ENCODE data around the gene UTP3.

UTP3 gene

DNA sequence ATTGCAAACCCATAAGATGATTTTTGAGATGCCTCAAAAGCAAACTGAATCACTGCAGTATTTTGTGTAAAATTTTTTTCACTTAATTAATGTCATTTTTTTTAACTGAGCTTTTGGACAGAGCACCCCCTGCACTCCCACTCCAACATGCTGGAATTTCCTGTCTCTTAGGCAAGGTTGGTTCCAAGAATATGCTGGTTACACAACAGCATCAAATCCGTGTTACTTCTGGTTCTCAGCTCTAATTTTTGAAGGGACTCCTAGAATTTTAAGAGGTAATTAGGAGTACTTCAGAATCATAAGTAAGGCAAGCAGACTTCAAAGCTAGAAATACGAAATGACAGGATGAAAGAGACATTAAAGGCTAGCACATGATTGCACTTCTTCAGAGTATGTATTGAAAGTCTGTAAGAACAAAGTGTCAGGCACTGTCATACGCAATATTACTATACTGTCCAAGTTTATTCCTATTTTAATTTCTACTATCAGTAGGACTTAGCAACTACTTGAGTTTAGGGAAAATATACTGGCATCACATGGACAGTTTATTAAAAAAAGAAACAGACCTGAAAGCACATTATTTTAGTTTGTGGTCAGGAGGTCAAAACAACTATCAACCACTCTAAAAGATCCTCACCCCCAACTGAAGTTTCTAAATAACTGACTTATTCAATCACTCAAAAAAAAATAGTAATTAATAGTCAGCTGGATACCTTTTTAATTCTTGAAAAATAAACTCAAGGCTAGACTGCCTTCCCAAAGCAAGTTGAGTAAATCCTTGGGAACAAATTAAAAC, 20.4 kb upstream of the UTP3 start:
- no peak overlapping the region for H4K5ac ChIP-seq (ENCODE audit: low read length)
- no peak overlapping the region for H4K8ac ChIP-seq (ENCODE audit: low read depth, low read length)
- no peaks in the 10 kb centered on the region for H3K36me3 ChIP-seq (ENCODE audit: control insufficient read depth, insufficient read depth, low read length)
- no peak overlapping the region for H2BK120ac ChIP-seq (ENCODE audit: low read depth, low read length)
- no peak overlapping the region for H3K27ac ChIP-seq (ENCODE audit: low read depth, low read length)
- H3K4me3 ChIP-seq (ENCODE audit: low read length): no peak overlapping the region
- no peak overlapping the region for H2BK5ac ChIP-seq (ENCODE audit: low read length)
- H3K18ac ChIP-seq (ENCODE audit: low read length): no peak overlapping the region
- H3K4me1 ChIP-seq (ENCODE audit: control insufficient read depth, low read depth, low read length): no peaks in the 10 kb centered on the region
- no CpG with 5 or more reads among the region's 3 CpGs for WGBS (ENCODE audit: extremely low coverage, insufficient coverage, low lambda C conversion rate)
- H3K27me3 ChIP-seq (ENCODE audit: insufficient read depth, low read length, poor library complexity): no peaks in the 10 kb centered on the region
- no peak overlapping the region for H3K4ac ChIP-seq (ENCODE audit: low read depth, low read length)
- no peaks in the 10 kb centered on the region for H3K79me1 ChIP-seq (ENCODE audit: low read length)
- no peak overlapping the region for H2BK15ac ChIP-seq (replicated peaks; ENCODE audit: low read depth)
- H3K4me2 ChIP-seq (ENCODE audit: low read length): no peak overlapping the region
- no peak for DNase-seq
- no peaks in the 10 kb centered on the region for H3K79me2 ChIP-seq (ENCODE audit: control insufficient read depth, insufficient read depth, low read length)
- H3K23ac ChIP-seq (ENCODE audit: low read length): no peak overlapping the region
- no peak overlapping the region for H3K9ac ChIP-seq (ENCODE audit: low read length)
- no peak overlapping the region for H2AK5ac ChIP-seq (ENCODE audit: low read length)
- no peak overlapping the region for H3K56ac ChIP-seq (ENCODE audit: low read length)

DNA sequence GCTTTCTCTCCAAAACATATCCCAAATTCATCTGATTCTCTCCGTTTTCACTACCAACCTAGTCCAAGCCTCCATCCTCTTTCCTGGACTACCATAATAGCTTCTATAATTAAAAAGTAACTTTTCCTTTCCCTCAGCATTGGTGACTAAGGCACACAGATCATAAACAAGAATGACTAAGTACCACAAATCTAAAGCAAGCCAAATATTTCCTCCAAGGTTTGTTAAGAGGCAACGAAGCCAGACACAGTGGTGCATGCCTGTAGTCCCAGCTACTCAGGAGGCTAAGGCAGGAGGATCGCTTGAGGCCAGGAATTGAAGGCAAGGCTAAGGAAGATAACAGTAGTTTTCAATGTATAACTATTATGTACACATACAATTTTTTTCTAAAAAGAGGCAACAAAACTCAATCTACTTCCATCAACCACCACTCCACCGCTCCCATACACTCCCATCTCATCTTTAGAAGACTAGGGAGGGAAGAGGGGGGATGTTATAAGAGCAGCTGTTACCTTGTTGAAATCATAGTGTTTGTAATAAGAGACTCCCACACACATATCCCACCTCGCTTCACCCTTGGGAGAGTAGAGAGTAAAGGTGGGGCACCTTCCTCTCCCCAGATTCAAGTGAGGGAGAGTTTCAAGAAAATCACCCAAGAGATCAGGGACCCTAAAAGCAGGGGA, 17.9 kb upstream of the UTP3 start:
- DNase-seq: no peak
- Histone ChIP-seq H3K79me1 (ENCODE audit: low read length) (no peaks in the 10 kb centered on the region), H3K56ac (ENCODE audit: low read length) (no peak overlapping the region), H3K4me1 (ENCODE audit: control insufficient read depth, low read depth, low read length) (no peaks in the 10 kb centered on the region), H3K4me3 (ENCODE audit: low read length) (no peak overlapping the region), H3K4ac (ENCODE audit: low read depth, low read length) (no peak overlapping the region), H2BK120ac (ENCODE audit: low read depth, low read length) (no peak overlapping the region), H3K23ac (ENCODE audit: low read length) (no peak overlapping the region), H3K27ac (ENCODE audit: low read depth, low read length) (no peak overlapping the region), H3K27me3 (ENCODE audit: insufficient read depth, low read length, poor library complexity) (no peaks in the 10 kb centered on the region), H2BK5ac (ENCODE audit: low read length) (no peak overlapping the region), H4K8ac (ENCODE audit: low read depth, low read length) (no peak overlapping the region), H3K4me2 (ENCODE audit: low read length) (no peak overlapping the region), H3K79me2 (ENCODE audit: control insufficient read depth, insufficient read depth, low read length) (no peaks in the 10 kb centered on the region), H3K9ac (ENCODE audit: low read length) (no peak overlapping the region), H3K18ac (ENCODE audit: low read length) (no peak overlapping the region), H3K36me3 (ENCODE audit: control insufficient read depth, insufficient read depth, low read length) (no peaks in the 10 kb centered on the region), H4K5ac (ENCODE audit: low read length) (no peak overlapping the region), H2AK5ac (ENCODE audit: low read length) (no peak overlapping the region), H2BK15ac (replicated peaks; ENCODE audit: low read depth) (no peak overlapping the region)
- WGBS (ENCODE audit: extremely low coverage, insufficient coverage, low lambda C conversion rate): no CpG with 5 or more reads among the region's 5 CpGs

DNA sequence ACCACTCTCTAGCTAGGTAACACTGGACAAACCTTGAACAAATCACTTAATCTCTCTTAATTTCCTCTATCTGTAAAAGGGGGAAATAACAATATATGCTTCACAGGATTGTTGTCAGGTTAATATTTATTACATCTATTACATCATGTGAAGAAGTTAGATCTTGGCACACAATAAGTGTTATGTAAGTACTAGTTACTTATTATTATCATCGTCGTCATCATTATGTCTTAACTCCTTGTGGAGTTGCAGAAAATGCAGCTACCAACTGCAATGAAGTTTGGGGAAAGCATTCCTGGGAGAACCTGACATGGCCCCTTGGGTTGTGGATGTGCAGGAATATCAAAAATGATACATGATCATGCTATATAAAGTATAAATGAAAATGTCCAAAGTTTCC, 17.2 kb upstream of the UTP3 start:
- no peak overlapping the region for H2BK120ac ChIP-seq (ENCODE audit: low read depth, low read length)
- H3K36me3 ChIP-seq (ENCODE audit: control insufficient read depth, insufficient read depth, low read length): no peaks in the 10 kb centered on the region
- no peak overlapping the region for H3K23ac ChIP-seq (ENCODE audit: low read length)
- no peaks in the 10 kb centered on the region for H3K4me1 ChIP-seq (ENCODE audit: control insufficient read depth, low read depth, low read length)
- H2BK5ac ChIP-seq (ENCODE audit: low read length): no peak overlapping the region
- H4K8ac ChIP-seq (ENCODE audit: low read depth, low read length): no peak overlapping the region
- no peak overlapping the region for H3K4ac ChIP-seq (ENCODE audit: low read depth, low read length)
- H3K4me2 ChIP-seq (ENCODE audit: low read length): no peak overlapping the region
- no peak overlapping the region for H3K9ac ChIP-seq (ENCODE audit: low read length)
- no peak overlapping the region for H3K4me3 ChIP-seq (ENCODE audit: low read length)
- H2AK5ac ChIP-seq (ENCODE audit: low read length): no peak overlapping the region
- H3K18ac ChIP-seq (ENCODE audit: low read length): no peak overlapping the region
- H3K79me1 ChIP-seq (ENCODE audit: low read length): no peaks in the 10 kb centered on the region
- WGBS (ENCODE audit: extremely low coverage, insufficient coverage, low lambda C conversion rate): no CpG with 5 or more reads among the region's 2 CpGs
- H3K56ac ChIP-seq (ENCODE audit: low read length): no peak overlapping the region
- H3K27ac ChIP-seq (ENCODE audit: low read depth, low read length): no peak overlapping the region
- no peaks in the 10 kb centered on the region for H3K27me3 ChIP-seq (ENCODE audit: insufficient read depth, low read length, poor library complexity)
- no peak overlapping the region for H2BK15ac ChIP-seq (replicated peaks; ENCODE audit: low read depth)
- no peak overlapping the region for H4K5ac ChIP-seq (ENCODE audit: low read length)
- no peaks in the 10 kb centered on the region for H3K79me2 ChIP-seq (ENCODE audit: control insufficient read depth, insufficient read depth, low read length)
- no peak for DNase-seq

DNA sequence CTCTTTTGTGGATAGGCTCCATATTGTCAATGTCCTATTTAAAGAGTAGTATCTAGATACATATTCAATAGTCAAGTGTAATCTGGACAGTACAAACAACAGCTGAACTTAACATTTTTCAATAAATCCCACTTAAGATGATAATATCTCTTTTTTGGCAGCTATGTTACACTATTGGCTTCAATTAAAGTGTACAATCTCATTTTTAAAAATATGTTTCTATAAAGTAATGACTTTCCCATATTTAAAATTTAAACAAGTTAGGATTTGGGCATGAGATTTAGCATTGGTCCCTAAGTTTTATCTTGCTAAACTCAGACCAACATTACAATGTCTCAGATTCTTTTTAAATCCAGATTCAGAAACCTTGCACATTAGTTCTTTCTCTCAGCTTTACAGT, 14.1 kb upstream of the UTP3 start:
- DNase-seq: no peak
- H3K36me3 ChIP-seq (ENCODE audit: control insufficient read depth, insufficient read depth, low read length): no peaks in the 10 kb centered on the region
- H3K4me3 ChIP-seq (ENCODE audit: low read length): no peak overlapping the region
- H3K4me2 ChIP-seq (ENCODE audit: low read length): no peak overlapping the region
- no peak overlapping the region for H4K8ac ChIP-seq (ENCODE audit: low read depth, low read length)
- H3K4ac ChIP-seq (ENCODE audit: low read depth, low read length): no peak overlapping the region
- H3K23ac ChIP-seq (ENCODE audit: low read length): no peak overlapping the region
- H2BK120ac ChIP-seq (ENCODE audit: low read depth, low read length): no peak overlapping the region
- no peak overlapping the region for H3K9ac ChIP-seq (ENCODE audit: low read length)
- H4K5ac ChIP-seq (ENCODE audit: low read length): no peak overlapping the region
- H3K4me1 ChIP-seq (ENCODE audit: control insufficient read depth, low read depth, low read length): no peaks in the 10 kb centered on the region
- no peaks in the 10 kb centered on the region for H3K79me1 ChIP-seq (ENCODE audit: low read length)
- H3K18ac ChIP-seq (ENCODE audit: low read length): no peak overlapping the region
- no peaks in the 10 kb centered on the region for H3K79me2 ChIP-seq (ENCODE audit: control insufficient read depth, insufficient read depth, low read length)
- no peaks in the 10 kb centered on the region for H3K27me3 ChIP-seq (ENCODE audit: insufficient read depth, low read length, poor library complexity)
- H2BK15ac ChIP-seq (replicated peaks; ENCODE audit: low read depth): no peak overlapping the region
- H2AK5ac ChIP-seq (ENCODE audit: low read length): no peak overlapping the region
- H3K27ac ChIP-seq (ENCODE audit: low read depth, low read length): no peak overlapping the region
- H2BK5ac ChIP-seq (ENCODE audit: low read length): no peak overlapping the region
- H3K56ac ChIP-seq (ENCODE audit: low read length): no peak overlapping the region

DNA sequence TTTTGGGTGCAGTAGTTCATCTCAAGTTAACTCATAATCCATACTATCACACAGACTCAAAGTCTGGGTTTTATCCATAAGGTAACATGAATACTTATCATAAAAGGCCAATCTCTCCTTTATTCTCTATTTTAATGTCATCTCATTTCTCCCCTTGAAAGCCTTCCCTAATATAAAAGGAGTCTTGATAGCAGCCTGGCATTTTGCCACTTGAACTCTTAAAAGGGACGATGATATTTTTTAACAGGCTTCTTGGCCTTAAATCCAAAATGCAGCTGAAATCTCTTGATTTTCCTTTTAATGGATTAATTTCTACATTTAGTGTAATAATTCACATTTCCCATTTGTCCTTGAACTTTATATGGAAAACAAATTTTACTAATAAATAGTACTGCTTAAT, 13.6 kb upstream of the UTP3 start:
- DNase-seq: no peak
- H3K4me2 ChIP-seq (ENCODE audit: low read length): no peak overlapping the region
- no peak overlapping the region for H4K8ac ChIP-seq (ENCODE audit: low read depth, low read length)
- no peaks in the 10 kb centered on the region for H3K79me2 ChIP-seq (ENCODE audit: control insufficient read depth, insufficient read depth, low read length)
- H3K27me3 ChIP-seq (ENCODE audit: insufficient read depth, low read length, poor library complexity): no peaks in the 10 kb centered on the region
- H3K18ac ChIP-seq (ENCODE audit: low read length): no peak overlapping the region
- no peaks in the 10 kb centered on the region for H3K4me1 ChIP-seq (ENCODE audit: control insufficient read depth, low read depth, low read length)
- no peak overlapping the region for H3K9ac ChIP-seq (ENCODE audit: low read length)
- H3K27ac ChIP-seq (ENCODE audit: low read depth, low read length): no peak overlapping the region
- H3K4me3 ChIP-seq (ENCODE audit: low read length): no peak overlapping the region
- no peak overlapping the region for H2BK120ac ChIP-seq (ENCODE audit: low read depth, low read length)
- no peaks in the 10 kb centered on the region for H3K36me3 ChIP-seq (ENCODE audit: control insufficient read depth, insufficient read depth, low read length)
- H2AK5ac ChIP-seq (ENCODE audit: low read length): no peak overlapping the region
- no peak overlapping the region for H3K23ac ChIP-seq (ENCODE audit: low read length)
- WGBS (ENCODE audit: extremely low coverage, insufficient coverage, low lambda C conversion rate): no CpG with 5 or more reads among the region's 1 CpG
- no peak overlapping the region for H3K4ac ChIP-seq (ENCODE audit: low read depth, low read length)
- no peak overlapping the region for H4K5ac ChIP-seq (ENCODE audit: low read length)
- H2BK15ac ChIP-seq (replicated peaks; ENCODE audit: low read depth): no peak overlapping the region
- H3K56ac ChIP-seq (ENCODE audit: low read length): no peak overlapping the region
- no peak overlapping the region for H2BK5ac ChIP-seq (ENCODE audit: low read length)
- H3K79me1 ChIP-seq (ENCODE audit: low read length): no peaks in the 10 kb centered on the region

Measured in mesendoderm (in vitro differentiated cells).